WTC11 (cell line): ENCODE measurements around the gene ZNF467. TPM values are rescaled to one million over a fixed set of nuclear protein-coding genes. Genes with fewer than 3 reads are reported as not detected.

Experiments
- ATAC-seq: fragments of 200-7000 bp; cut with Tn5 transposase; 2 replicates; pipeline ENCODE4 v1.10.0; 2021; ENCODE audit warnings: mild to moderate bottlenecking, moderate library complexity
- CTCF ChIA-PET: fragments of 300-600 bp; sonication (Branson Sonifier 250); formaldehyde crosslinking; loops from one replicate; lab custom pipeline; 2021; ENCODE audit warnings: antibody characterized with exemption; lab: Charles Lee
- POLR2A ChIA-PET: fragments of 350-600 bp; sonication (Branson Sonifier 250); formaldehyde crosslinking; loops from one replicate; lab custom pipeline; 2021; ENCODE audit warnings: antibody characterized with exemption; lab: Charles Lee
- DNase-seq: peaks from one replicate; pipeline ENCODE4 v3.0.0; 2021; ENCODE audit warnings: low spot score
- H3K27ac Mint-ChIP-seq: 2 replicates; pipeline ENCODE4 v1.8.0; 2021; ENCODE audit warnings: mixed read lengths
- H3K27me3 Mint-ChIP-seq: 2 replicates; pipeline ENCODE4 v1.8.0; 2021; ENCODE audit warnings: low read depth, mild to moderate bottlenecking, moderate library complexity, mixed read lengths
- H3K36me3 Mint-ChIP-seq: 2 replicates; pipeline ENCODE4 v1.8.0; 2021; ENCODE audit warnings: mixed read lengths
- H3K4me1 Mint-ChIP-seq: 2 replicates; pipeline ENCODE4 v1.8.0; 2022; ENCODE audit warnings: mixed read lengths
- H3K4me3 Mint-ChIP-seq: 2 replicates; pipeline ENCODE4 v1.8.0; 2021; ENCODE audit warnings: mild to moderate bottlenecking, moderate library complexity, mixed read lengths
- H3K9me3 Mint-ChIP-seq: 2 replicates; pipeline ENCODE4 v1.8.0; 2021; ENCODE audit warnings: mixed read lengths
- ATF1 ChIP-seq: sonication (generic); formaldehyde crosslinking; IDR thresholded peaks from 2 replicates; pipeline ENCODE4 v1.8.1; 2023; ENCODE audit warnings: mild to moderate bottlenecking, moderate library complexity, missing genetic modification reagents
- CREB1 ChIP-seq: sonication (generic); formaldehyde crosslinking; IDR thresholded peaks from 2 replicates; pipeline ENCODE4 v1.8.0; 2023; ENCODE audit warnings: mild to moderate bottlenecking, missing genetic modification reagents
- EMX1 ChIP-seq: fragments of 250-450 bp; sonication (Bioruptor Pico); IDR thresholded peaks from 2 replicates; pipeline ENCODE4 v1.8.0; 2021; ENCODE audit warnings: mild to moderate bottlenecking
- FOXJ3 ChIP-seq: sonication (generic); formaldehyde crosslinking; IDR thresholded peaks from 2 replicates; pipeline ENCODE4 v1.9.0; 2021; ENCODE audit warnings: missing genetic modification reagents, mild to moderate bottlenecking, borderline replicate concordance
- FOXP1 ChIP-seq: sonication (generic); formaldehyde crosslinking; IDR thresholded peaks from 2 replicates; pipeline ENCODE4 v1.8.0; 2022; ENCODE audit warnings: missing genetic modification reagents, mild to moderate bottlenecking, moderate library complexity, borderline replicate concordance
- IRF2 ChIP-seq: sonication (generic); formaldehyde crosslinking; IDR thresholded peaks from 2 replicates; pipeline ENCODE4 v1.8.0; 2022; ENCODE audit warnings: low read depth, missing genetic modification reagents, borderline replicate concordance
- NFATC4 ChIP-seq: fragments of 250-450 bp; sonication (Bioruptor Pico); IDR thresholded peaks from 2 replicates; pipeline ENCODE4 v1.9.0; 2021; ENCODE audit warnings: mild to moderate bottlenecking
- SP1 ChIP-seq: sonication (generic); formaldehyde crosslinking; conservative IDR thresholded peaks from 2 replicates; pipeline ENCODE4 v1.8.1; 2022; ENCODE audit warnings: missing genetic modification reagents
- TEAD1 ChIP-seq: sonication (generic); formaldehyde crosslinking; IDR thresholded peaks from 2 replicates; pipeline ENCODE4 v1.8.0; 2022; ENCODE audit warnings: mild to moderate bottlenecking, missing genetic modification reagents
- TEAD4 ChIP-seq: sonication (generic); formaldehyde crosslinking; IDR thresholded peaks from 2 replicates; pipeline ENCODE4 v1.8.0; 2022; ENCODE audit warnings: mild to moderate bottlenecking, missing genetic modification reagents
- ZNF138 ChIP-seq: sonication (generic); formaldehyde crosslinking; conservative IDR thresholded peaks from 2 replicates; pipeline ENCODE4 v1.8.1; 2022; ENCODE audit warnings: mild to moderate bottlenecking, moderate library complexity, missing genetic modification reagents
- total RNA-seq: library from RNA; stranded (reverse); gene quantifications from 3 replicates; pipeline ENCODE4 v1.2.3, GENCODE V29; 2021
- TF ChIP-seq, protein P1 (sequence below): sonication (generic); formaldehyde crosslinking; IDR thresholded peaks from 2 replicates; pipeline ENCODE4 v1.8.1; 2023; ENCODE audit warnings: mild to moderate bottlenecking, missing genetic modification reagents, borderline replicate concordance
- TF ChIP-seq, protein P2 (sequence below): fragments of 250-450 bp; sonication (Bioruptor Pico); IDR thresholded peaks from 2 replicates; pipeline ENCODE4 v1.9.0; 2021; ENCODE audit warnings: mild to moderate bottlenecking, borderline replicate concordance
- TF ChIP-seq, protein P3 (sequence below): sonication (generic); formaldehyde crosslinking; IDR thresholded peaks from 2 replicates; pipeline ENCODE4 v1.8.0; 2023; ENCODE audit warnings: missing genetic modification reagents

The ZNF467 gene
- total RNA-seq, 1 experiment from 2014 or later: 0.70 TPM

DNA sequence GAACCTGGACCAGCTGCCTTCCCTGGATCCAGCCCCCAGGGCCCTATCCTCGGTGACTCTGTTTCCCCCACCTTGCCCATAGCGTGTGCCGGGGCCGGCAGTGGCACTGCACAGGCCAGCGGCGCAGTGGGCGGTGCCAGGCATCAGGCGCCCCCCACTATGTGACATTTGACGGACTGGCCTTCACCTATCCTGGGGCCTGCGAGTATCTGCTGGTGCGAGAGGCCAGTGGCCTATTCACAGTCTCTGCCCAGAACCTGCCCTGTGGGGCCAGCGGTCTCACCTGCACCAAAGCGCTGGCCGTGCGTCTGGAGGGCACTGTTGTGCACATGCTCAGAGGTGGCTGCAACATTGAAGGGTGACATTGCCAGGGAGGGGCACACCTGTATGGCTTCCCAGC is 12.0 kb upstream of the ZNF467 start (continued):
- TF ChIP-seq, protein P1, sequence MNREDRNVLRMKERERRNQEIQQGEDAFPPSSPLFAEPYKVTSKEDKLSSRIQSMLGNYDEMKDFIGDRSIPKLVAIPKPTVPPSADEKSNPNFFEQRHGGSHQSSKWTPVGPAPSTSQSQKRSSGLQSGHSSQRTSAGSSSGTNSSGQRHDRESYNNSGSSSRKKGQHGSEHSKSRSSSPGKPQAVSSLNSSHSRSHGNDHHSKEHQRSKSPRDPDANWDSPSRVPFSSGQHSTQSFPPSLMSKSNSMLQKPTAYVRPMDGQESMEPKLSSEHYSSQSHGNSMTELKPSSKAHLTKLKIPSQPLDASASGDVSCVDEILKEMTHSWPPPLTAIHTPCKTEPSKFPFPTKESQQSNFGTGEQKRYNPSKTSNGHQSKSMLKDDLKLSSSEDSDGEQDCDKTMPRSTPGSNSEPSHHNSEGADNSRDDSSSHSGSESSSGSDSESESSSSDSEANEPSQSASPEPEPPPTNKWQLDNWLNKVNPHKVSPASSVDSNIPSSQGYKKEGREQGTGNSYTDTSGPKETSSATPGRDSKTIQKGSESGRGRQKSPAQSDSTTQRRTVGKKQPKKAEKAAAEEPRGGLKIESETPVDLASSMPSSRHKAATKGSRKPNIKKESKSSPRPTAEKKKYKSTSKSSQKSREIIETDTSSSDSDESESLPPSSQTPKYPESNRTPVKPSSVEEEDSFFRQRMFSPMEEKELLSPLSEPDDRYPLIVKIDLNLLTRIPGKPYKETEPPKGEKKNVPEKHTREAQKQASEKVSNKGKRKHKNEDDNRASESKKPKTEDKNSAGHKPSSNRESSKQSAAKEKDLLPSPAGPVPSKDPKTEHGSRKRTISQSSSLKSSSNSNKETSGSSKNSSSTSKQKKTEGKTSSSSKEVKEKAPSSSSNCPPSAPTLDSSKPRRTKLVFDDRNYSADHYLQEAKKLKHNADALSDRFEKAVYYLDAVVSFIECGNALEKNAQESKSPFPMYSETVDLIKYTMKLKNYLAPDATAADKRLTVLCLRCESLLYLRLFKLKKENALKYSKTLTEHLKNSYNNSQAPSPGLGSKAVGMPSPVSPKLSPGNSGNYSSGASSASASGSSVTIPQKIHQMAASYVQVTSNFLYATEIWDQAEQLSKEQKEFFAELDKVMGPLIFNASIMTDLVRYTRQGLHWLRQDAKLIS: no peak
- TF ChIP-seq ATF1 (CRISPR knock-in tag) (no peak), FOXJ3 (CRISPR knock-in tag) (no peak), TEAD4 (no peak), EMX1 (CRISPR knock-in tag) (no peak)
- TF ChIP-seq, all 79 proteins: peak for 0

DNA sequence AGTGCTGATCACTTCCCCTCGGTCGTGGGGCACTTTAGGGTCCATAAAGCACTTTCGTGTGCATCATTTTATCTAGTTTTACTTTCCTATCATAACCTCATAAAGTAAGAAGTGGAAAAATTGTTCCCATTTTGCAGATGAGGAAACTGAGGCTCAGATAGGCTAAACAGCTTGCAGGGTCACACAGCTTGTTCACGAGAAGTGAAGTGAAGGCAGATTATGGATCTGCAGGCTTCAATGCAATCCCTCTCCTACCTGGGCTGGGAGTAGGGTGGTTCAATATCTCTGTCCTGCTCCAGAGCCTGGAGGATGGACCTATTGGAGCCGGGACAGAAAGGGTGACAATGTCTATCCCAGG is 10.8 kb upstream of the ZNF467 start:
- Mint-ChIP-seq H3K36me3 (no peaks in the 10 kb centered on the region), H3K4me3 (no peak overlapping the region), H3K9me3 (no peaks in the 10 kb centered on the region), H3K27me3 (peaks cover 20% of the 10 kb centered on the region), H3K4me1 (0 out of 2 replicates have a peak, but pooled peaks cover 5% of the 10 kb centered on the region), H3K27ac (no peak overlapping the region)
- no peak for TF ChIP-seq NFATC4 (CRISPR knock-in tag)
- TF ChIP-seq SP1 (CRISPR knock-in tag): no peak
- no peak for TF ChIP-seq FOXP1 (CRISPR knock-in tag)
- TF ChIP-seq, protein P2, sequence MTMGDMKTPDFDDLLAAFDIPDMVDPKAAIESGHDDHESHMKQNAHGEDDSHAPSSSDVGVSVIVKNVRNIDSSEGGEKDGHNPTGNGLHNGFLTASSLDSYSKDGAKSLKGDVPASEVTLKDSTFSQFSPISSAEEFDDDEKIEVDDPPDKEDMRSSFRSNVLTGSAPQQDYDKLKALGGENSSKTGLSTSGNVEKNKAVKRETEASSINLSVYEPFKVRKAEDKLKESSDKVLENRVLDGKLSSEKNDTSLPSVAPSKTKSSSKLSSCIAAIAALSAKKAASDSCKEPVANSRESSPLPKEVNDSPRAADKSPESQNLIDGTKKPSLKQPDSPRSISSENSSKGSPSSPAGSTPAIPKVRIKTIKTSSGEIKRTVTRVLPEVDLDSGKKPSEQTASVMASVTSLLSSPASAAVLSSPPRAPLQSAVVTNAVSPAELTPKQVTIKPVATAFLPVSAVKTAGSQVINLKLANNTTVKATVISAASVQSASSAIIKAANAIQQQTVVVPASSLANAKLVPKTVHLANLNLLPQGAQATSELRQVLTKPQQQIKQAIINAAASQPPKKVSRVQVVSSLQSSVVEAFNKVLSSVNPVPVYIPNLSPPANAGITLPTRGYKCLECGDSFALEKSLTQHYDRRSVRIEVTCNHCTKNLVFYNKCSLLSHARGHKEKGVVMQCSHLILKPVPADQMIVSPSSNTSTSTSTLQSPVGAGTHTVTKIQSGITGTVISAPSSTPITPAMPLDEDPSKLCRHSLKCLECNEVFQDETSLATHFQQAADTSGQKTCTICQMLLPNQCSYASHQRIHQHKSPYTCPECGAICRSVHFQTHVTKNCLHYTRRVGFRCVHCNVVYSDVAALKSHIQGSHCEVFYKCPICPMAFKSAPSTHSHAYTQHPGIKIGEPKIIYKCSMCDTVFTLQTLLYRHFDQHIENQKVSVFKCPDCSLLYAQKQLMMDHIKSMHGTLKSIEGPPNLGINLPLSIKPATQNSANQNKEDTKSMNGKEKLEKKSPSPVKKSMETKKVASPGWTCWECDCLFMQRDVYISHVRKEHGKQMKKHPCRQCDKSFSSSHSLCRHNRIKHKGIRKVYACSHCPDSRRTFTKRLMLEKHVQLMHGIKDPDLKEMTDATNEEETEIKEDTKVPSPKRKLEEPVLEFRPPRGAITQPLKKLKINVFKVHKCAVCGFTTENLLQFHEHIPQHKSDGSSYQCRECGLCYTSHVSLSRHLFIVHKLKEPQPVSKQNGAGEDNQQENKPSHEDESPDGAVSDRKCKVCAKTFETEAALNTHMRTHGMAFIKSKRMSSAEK (CRISPR knock-in tag): no peak
- TF ChIP-seq, protein P3, sequence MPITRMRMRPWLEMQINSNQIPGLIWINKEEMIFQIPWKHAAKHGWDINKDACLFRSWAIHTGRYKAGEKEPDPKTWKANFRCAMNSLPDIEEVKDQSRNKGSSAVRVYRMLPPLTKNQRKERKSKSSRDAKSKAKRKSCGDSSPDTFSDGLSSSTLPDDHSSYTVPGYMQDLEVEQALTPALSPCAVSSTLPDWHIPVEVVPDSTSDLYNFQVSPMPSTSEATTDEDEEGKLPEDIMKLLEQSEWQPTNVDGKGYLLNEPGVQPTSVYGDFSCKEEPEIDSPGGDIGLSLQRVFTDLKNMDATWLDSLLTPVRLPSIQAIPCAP (CRISPR knock-in tag): no peak
- TF ChIP-seq CREB1 (CRISPR knock-in tag): no peak
- no peak for TF ChIP-seq EMX1 (CRISPR knock-in tag)
- TF ChIP-seq IRF2 (CRISPR knock-in tag): no peak
- no peak for TF ChIP-seq ZNF138 (CRISPR knock-in tag)
- no peak for TF ChIP-seq TEAD4
- no peak for TF ChIP-seq TEAD1
- ATAC-seq (no peak), DNase-seq (no peak)
- CTCF ChIA-PET: interaction anchor here (1.1 to 3.6 kb wide), 3 partner anchors 12 to 24 kb away, joined by 3 to 16 read pairs (median 3); no protein-coding TSS in a partner anchor
- POLR2A ChIA-PET: interaction anchor here (1.1 kb wide), 1 partner anchor 47 kb away, joined by 3 read pairs; no protein-coding TSS in a partner anchor
